Stimulated activated CD8-positive, alpha-beta memory T cell treated with anti-CD3 and anti-CD28 coated beads, Interleukin-4, amount 100 ng/mL, for 24 hours (primary cell): ENCODE results near the gene ZNRF3.
"Not testable (repeated sequence)": the region's sequence is repeated elsewhere in the genome, so short reads cannot be mapped to it uniquely, and the experiment has no call there.

Source experiments
- DNase-seq: peaks from one replicate; pipeline ENCODE4 v3.0.0-alpha.2; 2020; ENCODE audit warnings: low read depth

ZNRF3 gene

DNA sequence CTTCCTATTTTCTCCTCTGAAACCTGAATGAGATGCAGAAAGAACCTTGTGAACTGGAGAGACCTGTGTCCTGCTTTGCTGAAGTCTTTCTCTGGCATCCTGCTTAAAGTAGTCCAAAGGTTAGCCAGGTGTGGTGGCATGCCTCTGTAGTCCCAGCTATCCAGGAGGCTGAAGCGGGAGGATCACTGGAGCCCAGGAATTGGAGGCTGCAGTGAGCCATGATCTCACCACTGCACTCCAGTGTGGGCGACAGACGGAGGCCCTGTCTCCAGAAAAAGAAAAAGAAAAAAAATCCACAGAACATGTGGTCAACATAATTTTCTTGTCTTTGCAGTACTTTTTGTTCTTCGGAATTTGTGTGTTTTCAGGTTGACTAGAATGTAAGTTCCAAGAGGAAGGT lies 187.1 kb downstream of the ZNRF3 start:
- DNase-seq: no peak

DNA sequence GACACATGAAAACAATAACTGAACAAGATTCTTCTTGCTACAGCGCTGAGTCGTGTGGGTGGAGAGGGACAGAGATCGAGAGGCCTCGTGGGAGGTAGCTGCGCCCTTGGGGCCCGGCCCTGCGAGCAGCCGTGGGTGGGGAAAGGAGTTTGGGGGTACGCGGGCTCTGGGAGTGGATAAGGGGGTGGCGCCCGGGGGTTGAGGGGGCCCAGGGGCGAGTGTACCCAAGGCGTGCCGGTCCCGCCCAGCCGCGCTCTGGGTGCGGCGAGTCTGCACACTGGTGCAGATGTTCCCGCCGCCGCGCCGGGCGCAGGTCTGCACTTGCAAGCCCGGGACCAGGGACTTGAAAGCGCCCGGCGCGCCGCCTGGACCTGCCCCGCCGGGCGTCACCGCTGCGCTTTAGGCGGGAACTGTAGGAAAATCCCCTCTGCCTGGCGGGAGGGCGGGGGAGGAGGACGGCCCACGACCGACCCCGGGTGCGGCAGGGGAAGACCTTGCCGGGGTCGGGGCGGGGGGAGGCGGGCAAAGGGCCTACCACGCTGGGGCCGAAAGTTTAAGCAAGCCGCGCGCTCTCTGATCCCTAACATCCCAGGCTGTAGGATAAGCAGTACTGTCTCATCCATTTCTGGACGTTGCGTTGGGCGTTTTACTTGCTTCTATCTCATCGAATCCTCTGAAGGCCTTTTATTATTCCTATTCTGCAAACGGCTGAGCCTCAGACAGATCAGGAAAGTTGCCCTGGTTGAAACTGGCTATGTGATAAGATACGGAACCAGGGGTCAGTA lies 188.1 kb downstream of the ZNRF3 start:
- DNase-seq: no peak

DNA sequence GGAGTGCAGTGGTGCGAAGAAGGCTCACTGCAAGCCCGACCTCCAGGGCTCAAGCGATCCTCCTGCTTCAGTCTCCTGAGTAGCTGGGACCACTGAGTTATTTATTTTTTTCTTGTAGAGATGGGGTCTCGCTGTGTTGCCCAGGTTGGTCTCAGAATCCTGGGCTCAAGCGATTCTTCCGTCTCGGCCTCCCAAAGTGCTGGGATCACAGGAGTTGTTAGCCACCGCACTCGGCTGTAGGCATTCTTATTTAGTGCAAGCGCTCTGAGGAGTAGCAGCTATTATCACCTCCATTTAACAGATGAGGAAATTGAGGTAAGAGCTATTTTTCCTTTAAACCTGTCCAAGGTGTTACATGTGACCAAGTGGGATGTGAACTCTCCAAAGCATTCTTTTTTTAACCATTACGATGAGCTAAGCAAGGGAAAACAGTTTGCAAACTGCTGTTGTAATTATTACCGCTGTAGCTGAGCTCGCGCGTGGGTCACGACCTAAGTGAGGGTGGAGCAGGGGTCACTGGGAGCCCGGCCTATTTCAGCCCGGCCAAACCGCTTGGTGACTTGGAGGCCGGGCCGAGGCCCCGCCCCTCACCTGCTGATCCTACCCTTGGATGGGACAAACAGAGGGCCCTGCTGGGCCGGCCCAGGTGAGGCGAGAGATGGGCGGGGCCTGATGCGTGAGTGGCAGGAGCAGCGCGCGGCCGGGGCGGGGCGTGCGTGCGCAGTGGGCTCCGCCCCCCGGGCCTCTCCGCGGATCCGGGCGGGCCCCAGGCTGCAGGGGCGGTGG lies 189.0 kb downstream of the ZNRF3 start:
- peak; percentile 62 for DNase-seq

DNA sequence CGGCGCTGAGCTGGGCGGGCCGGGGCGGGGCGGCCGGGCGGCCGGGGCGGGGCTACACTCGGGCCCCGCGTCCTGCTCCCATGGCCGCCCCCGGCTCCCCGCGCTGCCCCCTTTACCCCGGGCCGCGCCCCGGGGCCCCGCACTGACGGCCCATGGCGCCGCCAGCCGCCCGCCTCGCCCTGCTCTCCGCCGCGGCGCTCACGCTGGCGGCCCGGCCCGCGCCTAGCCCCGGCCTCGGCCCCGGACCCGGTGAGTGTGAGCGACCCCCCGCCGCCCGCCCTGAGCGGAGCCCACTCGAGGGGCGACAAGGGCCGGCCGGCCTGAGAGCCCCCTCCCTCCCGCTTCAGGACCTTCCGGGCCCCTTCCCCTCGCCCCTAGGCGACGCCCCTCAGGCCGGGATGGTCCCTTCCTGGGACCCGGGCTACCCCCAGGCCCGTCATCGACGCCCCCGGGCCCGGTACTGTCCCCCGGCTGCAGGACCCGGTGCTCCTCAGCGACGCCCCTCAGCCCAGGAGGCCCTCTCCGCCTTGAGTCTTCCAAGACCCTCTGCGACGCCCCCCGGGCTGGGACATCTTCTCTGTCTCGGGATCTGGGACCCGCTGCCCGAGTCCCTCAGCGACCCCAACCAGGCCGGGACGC lies 189.7 kb downstream of the ZNRF3 start, which contains the start of gene KREMEN1:
Gene KREMEN1, plus strand, starts transcription at position 57 of the 639 bp plus-strand sequence. Its CDS starts 96 bp downstream, at position 153.
- no peak for DNase-seq

DNA sequence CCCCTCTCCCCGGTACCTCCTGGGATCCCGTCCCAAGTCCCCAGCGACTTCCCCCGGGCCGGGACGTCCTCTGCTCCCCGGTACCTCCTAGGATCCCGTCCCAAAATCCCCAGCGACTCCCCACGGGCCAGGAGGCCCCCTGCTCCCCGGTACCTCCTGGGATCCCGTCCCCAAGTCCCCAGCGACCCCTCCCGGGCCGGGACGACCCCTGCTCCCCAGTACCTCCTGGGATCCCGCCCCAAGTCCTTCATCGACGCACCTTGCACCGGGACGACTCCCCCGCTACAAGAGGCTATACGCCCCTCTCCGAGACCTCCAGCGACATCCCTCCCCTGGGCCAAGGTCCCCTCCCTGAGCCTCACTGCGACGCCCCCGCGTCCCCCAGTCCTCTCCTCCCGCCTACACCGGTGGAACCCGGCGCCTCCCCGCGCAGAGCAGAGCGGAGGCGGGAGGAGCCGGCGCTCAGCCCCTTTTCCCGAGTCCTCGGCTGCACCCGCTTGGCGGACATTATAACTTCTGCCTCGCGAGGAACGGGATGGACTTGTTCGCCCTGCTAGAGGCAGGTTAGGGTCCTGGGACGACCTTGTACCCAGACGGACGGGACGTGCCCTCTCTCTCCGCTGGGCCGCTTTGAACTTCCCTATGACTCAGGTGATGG lies 190.4 kb downstream of the ZNRF3 start:
- no peak for DNase-seq

DNA sequence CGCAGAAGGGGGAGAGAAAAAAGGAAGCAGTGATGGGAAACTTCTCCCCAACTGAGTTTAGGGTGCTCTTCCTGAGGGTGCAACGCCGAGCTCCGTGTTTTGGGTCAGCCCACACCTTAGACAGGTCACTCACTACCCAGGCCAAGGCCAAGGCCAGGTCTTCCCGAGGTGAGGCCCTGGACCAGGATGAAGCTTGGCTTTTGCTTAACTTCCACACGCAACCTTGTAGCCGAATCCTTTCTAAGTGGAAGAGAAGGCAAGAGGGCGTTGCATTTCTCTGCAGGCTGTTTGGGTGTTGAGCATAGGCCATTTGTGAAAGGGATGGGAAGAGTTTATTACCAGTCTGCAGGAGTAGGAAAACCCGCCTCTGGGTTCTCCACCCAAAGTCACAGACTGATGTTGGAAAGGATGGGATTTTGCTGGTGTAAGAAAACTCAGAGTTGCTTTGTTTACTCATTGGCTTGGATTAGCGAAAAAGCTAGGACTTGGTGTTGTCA lies 191.0 kb downstream of the ZNRF3 start:
- DNase-seq: no peak

DNA sequence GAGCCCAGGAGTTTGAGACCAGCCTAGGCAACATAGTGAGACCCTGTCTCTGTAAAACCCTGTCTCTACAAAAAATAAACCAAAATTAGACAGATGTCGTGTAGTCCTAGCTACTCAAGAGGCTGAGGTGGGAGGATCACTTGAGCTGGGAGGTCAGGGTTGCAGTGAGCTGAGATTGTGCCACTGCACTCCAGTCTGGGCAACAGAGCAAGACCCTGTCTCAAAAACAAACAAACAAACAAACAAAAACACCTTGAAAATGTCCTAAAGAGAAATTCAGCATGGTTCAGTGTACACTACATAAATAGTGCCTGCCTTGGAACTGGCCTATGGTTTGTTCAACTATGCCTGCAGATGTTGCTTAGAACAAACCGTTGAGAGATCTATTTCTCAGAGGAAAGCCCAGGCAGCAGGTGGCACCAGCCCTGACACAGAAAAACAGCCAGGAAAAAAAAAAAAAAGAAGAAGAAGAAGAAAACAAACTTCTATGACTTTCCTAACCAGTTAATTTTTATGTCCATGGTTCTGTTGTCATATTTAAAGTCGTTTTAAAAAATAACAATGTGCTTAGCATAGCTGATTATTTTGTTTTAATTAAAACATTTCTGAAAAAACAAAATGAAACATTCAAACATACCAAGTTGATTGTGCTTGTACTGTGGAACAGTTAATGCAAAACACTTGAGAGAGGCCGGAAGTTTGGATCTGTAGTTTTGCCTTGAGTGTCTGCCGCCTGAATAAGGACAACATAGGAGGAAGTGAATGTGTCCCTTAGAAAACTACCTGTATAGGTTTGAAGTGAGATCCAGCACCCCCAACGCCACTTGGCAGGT lies 194.9 kb downstream of the ZNRF3 start:
- no peak for DNase-seq

DNA sequence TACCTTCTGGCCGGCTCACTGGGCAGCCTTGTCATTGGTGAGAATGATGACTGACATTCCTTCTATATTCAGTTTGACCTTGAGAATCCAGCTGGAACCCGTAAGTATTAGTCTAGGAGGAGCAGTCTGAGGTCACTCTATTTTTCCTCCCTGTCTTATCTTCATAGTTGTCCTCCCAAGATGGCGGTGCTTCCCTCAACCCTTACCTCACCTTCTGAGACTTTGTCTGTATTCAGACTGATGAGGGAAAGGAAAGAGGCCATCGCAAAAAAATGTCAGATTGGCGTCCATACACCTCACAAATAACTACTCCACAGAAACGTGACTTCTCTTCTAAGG lies 195.5 kb downstream of the ZNRF3 start:
- no peak for DNase-seq

DNA sequence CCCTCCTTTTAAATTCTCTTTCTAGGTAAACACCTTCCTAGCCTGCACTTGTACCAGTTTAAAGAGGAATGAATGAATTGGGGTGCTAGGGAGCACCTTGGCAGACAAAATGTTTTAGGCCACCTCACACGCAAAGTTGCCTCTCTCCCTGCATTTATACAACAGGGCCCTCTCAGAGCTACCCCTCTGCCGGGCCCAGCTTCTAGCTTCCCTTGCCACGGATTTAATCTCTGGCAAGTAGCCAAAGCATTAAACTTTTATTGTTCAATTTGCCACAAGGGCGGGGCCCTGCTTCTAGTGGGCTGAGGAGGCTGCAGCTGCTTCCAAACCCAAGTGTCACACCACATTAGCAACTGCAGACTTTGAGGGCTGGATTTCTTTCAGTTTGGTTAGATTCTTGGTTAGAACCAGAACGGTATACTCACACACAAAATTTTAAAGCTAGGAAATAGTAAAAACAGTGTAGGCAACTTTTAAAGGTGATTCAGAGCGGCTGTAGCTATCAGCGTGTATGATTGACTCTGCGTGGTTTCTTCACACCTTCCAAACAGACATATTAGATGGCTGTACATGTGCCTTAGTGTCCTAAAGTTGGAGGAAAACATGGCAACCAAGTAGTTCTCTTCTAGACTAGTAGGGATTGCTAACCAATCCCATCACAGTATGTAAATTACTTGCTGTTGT lies 196.0 kb downstream of the ZNRF3 start:
- no peak for DNase-seq

DNA sequence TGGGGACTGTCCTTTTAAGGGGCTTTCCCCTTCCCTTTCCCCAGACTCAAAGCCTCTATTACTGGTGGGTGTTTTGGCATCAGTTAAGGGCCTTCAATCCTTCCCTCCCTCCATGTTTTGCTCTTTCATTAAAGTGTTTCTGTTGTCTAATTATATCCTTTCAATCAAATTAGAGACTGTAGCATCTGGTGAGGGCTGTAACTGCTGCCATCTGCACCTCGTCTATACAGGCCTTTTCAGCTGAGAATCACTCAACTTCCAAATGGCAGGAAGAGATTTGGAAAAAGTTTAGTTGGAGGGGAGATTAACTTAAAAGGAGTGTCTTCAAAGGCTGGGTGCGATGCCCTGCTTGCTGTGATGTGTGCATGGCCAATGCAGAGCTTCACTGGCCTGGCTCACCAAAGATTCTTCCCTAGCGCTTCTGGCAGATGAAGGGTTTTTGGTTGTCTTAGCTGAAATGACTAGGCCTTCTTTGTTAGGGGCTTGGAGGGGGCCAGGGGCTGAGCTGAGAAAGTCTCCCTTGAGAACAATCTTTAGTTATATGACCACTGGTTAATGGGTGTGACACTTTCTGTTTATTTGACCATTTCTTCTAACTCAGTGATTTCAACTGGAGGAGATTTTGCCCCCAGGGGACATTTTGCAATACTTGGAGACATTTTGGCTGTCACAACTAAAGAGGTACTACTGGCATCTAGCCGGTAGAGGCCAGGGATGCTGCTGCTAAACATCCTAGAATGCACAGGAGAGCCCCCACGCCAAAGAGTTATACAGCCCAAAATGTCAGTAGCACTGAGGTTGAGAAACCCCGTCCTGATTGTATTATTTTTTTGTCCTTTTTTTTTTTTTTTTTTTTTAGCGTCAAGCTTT lies 197.0 kb downstream of the ZNRF3 start:
- DNase-seq: no peak

DNA sequence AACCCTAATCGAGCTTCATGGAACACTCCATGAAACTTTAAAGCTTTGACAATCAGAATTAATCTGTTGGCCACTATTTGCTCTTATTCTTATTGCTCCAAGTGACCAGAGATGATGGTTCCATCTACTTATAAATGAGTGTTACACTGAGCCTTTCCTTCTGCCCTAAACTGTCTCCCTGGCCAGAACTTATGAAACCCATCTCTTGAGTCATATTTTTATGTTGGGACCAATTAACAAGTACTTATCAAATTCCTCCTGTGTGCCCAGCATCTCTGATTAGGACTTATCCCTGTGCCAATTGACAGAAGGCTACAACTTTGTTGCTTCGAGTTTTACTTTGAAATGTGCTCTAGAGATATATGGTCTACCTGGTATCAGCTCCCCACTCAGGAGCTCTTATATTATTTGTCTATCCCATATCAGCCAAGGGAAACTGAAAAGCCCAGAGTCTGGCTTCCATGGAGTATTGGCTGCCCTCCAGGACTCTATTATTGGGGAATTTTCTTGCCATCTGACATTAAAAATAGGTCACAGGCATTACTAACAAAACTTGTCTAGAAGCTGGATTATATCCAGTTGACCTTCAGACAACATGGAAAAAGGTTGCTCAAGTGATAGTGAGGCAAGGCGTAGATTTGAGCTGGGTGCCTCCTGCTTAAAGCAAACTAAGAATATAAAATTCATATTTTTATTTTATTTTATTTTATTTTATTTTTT lies 198.3 kb downstream of the ZNRF3 start:
- DNase-seq: no peak

DNA sequence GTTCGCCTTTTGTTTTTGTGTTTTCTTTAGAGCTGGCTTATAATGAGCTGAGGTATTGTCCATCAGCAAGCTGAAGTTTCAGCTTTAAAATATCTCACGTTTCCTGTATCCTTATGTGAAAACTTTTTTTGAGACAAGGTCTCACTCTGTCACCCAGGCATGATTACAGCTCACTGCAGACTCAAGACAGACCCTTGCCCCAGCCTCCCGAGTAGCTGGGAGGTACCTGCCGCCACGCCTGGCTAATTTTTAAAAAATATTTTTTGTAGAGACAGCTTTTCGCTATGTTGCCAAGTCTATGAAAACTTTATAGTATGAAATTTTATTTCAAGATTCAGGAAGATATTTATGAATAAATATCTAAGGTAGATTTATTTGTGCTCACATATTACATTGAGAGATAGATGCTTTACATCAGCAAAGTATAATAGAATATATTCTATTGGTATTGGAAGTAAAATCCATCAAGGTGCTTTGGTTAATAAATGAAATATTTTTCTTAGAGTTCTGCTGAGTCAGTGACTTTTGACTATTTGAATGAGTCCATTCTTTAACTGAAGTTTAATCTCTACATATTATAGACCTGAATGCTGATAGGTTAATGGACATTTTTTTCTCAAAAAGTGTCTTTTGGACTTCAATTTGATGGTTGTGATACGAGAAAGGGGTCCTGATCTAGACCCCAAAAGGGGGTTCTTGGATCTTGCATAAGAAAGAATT lies 199.6 kb downstream of the ZNRF3 start:
- no peak for DNase-seq

DNA sequence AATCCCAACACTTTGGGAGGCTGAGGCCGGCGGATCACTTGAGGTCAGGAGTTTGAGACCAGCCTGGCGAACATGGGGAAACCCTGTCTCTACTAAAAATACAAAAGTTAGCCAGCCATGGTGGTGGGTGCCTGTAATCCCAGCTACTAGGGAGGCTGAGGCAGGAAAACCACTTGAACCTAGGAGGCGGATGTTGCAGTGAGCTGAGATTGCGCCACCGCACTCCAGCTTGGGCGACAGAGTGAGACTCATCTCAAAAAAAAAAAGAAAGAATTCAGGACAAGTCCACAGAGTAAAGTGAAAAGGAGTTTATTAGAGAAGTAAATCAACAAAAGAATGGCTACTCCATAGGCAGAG lies 200.2 kb downstream of the ZNRF3 start:
- not testable (repeated sequence) for DNase-seq

DNA sequence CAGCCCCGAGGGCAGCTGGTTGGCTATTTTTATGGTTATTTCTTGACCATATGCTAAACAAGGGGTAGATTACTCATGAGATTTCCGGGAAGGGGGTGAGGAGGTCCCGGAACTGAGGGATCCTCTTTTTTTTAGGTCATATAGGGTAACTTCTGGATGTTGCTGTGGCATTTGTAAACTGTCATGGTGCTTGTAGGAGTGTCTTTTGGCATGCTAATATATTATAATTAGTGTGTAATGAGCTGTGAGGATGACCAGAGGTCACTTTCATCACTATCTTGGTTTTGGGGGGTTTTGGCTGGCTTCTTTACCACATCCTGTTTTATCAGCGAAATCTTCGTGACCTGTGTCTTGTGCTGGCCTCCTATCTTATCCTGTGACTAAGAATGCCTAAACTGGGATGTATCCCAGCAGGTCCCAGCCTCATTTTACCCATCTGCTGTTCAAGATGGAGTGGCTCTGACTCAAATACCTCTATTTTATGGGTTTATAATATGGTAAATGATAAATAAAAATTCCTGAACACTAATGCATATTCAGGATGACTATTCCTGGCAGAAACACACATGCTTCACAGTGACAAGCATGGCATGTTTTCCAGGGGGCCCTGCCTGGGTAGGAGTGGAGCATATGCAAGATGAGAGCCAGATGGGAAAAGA lies 200.7 kb downstream of the ZNRF3 start:
- no peak for DNase-seq

DNA sequence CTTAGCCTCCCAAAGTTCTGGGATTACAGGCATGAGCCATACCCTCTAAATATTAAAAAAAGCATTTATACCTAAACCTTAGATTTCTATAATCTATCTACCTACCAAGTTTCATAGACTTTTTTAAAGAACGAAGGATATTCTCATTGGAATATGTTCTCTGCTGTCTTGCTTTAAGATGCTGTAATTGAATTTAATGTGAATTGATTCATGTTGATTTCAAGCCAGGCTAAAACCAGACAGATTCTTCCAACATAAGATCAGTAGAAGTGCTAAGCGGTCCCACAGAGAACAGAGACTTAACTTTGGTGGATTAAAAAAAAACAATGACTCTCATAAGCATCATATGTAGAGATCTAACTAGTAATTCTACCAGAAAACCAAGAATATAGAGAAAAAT lies 203.6 kb downstream of the ZNRF3 start:
- no peak for DNase-seq

DNA sequence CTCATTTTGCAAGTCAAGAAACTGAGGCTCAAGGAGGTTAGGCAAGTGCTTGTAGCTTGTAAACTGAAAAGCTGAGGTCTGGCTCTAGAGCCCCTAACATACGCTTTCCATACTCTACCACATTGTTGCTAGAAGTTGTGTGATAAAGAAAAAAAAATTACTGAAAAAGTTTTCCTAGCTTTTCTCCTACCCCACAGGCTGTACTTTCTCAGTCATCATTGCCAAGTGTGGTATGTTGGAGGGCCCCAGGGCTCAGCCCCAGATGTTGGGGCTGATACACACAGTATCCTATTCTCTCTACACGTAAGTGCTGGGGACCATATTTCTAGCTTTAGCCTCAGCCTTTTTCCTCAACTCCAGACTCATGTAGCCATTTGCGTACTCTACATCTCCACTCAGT lies 205.4 kb downstream of the ZNRF3 start:
- DNase-seq: no peak

DNA sequence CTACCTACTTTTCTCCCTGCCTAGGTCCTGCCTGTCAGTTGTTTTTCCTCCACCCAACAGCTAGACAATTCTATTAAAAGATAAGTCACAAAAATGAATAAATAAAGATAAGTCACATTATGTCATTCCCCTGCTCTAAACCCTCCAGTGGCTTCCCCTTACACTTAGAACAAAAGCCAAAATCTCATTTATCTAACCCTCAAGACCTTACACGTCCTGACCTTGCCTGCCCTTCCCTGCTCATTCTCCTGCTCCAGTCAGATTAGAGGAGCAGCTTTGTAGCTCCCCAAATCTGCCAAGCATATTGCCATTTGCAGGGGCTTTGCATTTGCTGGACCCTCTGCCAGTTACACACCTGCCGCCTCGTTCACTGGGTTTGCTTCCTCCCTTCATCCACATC lies 206.1 kb downstream of the ZNRF3 start:
- DNase-seq: no peak

DNA sequence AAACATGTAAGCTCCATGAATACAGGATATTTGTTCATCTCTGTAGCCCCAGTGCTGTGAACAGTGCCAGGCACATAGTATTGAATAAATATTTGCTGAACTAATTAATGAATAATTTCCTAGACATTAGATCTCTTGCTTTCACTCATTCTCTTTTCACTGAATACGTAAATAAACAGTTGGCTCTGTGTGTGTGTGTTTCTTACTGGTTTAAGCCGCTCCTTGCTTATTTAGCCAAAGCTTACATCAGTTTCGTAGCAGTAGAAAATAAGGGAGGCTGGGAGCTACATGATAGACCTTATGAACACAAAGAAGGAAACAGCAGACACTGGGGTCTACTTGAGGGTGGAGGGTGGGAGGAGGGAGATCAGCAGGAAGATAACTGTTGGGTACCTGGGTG lies 206.7 kb downstream of the ZNRF3 start:
- DNase-seq: no peak
